GM13976 (cell line): ENCODE results near the gene SIGLEC8.
"Not testable (repeated sequence)": the region's sequence is repeated elsewhere in the genome, so short reads cannot be mapped to it uniquely, and the experiment has no call there.

Source experiments
- DNase-seq: peaks from one replicate; pipeline ENCODE4 v3.0.0; 2012; ENCODE audit warnings: low spot score
- CTCF ChIP-seq: IDR thresholded peaks from 2 replicates; pipeline ENCODE4 v1.5.1; 2012; ENCODE audit warnings: borderline replicate concordance, mild to moderate bottlenecking; ENCODE audit not compliant: insufficient read depth; ENCODE audit errors: extremely low read depth, missing control alignments, control extremely low read depth
- in situ Hi-C: fragments of 300-500 bp; cut with MboI; formaldehyde crosslinking; loops from one replicate; pipeline ENCODE4 v1.12.0; 2022; ENCODE audit warnings: low sequenced_read_pairs, mixed read lengths, inconsistent platforms; ENCODE audit not compliant: unreplicated experiment

The SIGLEC8 gene

GRCh38 chr19:51469162-51469561 lies 10.9 kb upstream of the SIGLEC8 start:
- DNase-seq: no peak
- TF ChIP-seq CTCF: no peak
- in situ Hi-C loops: no loop called here

- no peak for DNase-seq
- TF ChIP-seq CTCF: no peak
- in situ Hi-C loops: no loop called here
These were observed 10.3 kb upstream of the SIGLEC8 start for GRCh38 chr19:51468545-51468920.

- no peak for DNase-seq
- in situ Hi-C loops: no loop called here
- TF ChIP-seq CTCF: no peak
These were observed 9.8 kb upstream of the SIGLEC8 start for GRCh38 chr19:51467864-51468544.

GRCh38 chr19:51466723-51467122 lies 8.5 kb upstream of the SIGLEC8 start:
- DNase-seq: no peak
- in situ Hi-C loops: no loop called here

GRCh38 chr19:51463976-51464581 lies 5.8 kb upstream of the SIGLEC8 start:
- DNase-seq, in situ Hi-C loops: not testable (repeated sequence)

More at GRCh38 chr19:51466723-51467122, 8.5 kb upstream of the SIGLEC8 start:
- no peak for TF ChIP-seq CTCF

GRCh38 chr19:51462681-51463080 lies 4.4 kb upstream of the SIGLEC8 start:
- TF ChIP-seq CTCF: no peak
- no peak for DNase-seq
- in situ Hi-C loops: no loop called here

DNA sequence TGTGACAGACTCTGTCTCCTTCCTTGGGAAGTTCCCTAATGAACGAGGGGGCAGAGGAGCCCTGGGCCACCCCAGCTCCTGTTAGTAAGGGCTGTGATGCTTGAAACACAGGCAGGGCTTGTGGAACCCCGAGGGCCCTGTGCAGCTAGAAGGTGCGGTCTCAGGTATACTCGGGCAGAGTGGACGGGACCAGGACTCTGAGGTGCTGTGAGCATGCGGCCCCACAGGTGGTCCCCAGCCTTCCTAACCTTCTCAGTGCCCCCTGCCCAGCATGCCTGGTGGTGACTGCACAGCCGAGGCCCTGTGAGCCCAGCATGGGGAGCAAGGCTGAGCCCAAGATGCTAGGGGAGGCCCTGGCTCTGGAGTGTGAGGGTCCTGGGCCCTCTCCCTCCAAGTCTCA lies 4.0 kb upstream of the SIGLEC8 start:
- in situ Hi-C loops: no loop called here
- TF ChIP-seq CTCF: no peak

More for the DNA sequence above, 4.0 kb upstream of the SIGLEC8 start:
- no peak for DNase-seq
